Measurements from ENCODE around the gene AKT1.

DNA sequence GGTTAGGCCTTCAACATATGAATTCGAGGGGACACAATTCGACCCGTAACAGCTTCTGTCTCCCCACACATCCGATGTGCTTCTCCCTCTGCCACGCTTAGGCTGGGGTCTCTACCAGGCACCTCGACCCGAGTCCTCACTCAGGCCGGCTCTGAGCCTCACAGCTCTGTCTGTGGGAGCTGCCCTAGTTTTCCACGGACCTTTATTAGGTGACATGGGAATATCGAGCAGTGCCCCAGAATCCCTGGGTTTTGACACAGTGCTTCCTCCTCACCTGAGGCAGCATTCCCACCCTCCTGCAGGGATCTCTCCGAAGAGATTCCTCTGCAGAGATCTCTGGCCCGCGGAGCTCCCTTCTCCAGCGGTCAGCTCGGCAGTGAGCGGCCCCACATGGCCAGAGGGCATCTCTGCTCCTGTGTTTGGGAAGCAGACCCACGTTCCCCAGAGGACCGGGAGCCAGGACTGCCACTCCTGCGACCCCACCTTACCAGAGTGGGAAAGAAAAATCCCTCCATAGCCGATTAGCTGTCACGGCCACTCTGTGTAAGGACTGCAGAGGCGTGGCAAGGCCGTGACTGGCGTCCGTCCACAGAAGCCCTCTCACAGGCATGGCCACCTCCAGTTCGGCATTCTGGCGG, 26.5 kb upstream of the AKT1 start:
- TF ChIP-seq, protein P1, sequence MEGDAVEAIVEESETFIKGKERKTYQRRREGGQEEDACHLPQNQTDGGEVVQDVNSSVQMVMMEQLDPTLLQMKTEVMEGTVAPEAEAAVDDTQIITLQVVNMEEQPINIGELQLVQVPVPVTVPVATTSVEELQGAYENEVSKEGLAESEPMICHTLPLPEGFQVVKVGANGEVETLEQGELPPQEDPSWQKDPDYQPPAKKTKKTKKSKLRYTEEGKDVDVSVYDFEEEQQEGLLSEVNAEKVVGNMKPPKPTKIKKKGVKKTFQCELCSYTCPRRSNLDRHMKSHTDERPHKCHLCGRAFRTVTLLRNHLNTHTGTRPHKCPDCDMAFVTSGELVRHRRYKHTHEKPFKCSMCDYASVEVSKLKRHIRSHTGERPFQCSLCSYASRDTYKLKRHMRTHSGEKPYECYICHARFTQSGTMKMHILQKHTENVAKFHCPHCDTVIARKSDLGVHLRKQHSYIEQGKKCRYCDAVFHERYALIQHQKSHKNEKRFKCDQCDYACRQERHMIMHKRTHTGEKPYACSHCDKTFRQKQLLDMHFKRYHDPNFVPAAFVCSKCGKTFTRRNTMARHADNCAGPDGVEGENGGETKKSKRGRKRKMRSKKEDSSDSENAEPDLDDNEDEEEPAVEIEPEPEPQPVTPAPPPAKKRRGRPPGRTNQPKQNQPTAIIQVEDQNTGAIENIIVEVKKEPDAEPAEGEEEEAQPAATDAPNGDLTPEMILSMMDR (conservative IDR thresholded peaks at IDR 0.05; ENCODE audit: low read depth, low read length): no peak
- TF ChIP-seq EZH2 (IDR thresholded peaks at IDR 0.05; ENCODE audit: borderline replicate concordance, low read depth, low read length, poor library complexity, severe bottlenecking): no peak
